UCSD-AML1 (cell line): ENCODE results near the gene GNAT2.

Source experiments
- DNase-seq: peaks from one replicate; lab custom pipeline; 2025; ENCODE audit not compliant: unreplicated experiment; lab: John Stamatoyannopoulos, UW

The GNAT2 gene

GRCh38 chr1:109566982-109567381 lies 52.4 kb downstream of the GNAT2 start:
- DNase-seq, result no peak

DNA sequence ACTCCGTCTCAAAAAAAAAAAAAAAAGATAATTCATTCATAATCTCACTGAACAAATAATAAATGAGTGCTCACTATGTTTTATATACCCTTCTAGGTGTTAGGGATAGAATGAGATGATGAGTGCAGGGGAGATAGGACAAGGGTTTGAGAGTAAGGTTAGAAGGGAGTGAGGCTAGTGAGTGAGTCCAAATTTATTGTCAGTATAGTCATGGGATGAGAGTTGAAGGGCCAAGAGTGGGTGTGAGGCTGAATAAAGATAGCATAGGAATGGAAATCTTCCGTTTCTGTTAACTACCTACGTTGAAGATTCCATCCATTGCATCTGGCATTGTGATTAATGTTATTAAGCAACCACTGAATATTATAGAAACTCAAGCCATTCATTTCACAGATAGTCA lies 54.2 kb downstream of the GNAT2 start:
- no peak for DNase-seq

- no peak for DNase-seq
Observed at GRCh38 chr1:109564194-109564878, 55.1 kb downstream of the GNAT2 start.

DNA sequence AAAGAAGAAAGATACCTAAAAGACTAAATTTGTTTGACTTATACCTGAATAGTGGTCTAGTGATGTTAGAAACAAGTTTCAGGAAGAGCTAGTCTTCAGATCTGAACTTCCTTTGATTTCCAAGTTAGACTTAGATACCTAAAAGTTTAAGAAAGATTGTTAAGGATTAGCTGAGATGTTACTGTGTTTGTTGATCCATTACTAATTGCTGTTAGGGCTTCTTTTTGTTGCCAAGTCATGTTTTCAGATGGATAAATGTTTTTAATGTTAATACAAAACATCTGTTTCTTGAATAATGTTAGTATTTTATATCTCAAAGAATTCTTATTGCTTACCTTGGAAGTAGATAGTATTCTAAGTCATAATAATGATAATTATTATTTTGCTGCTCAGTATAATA lies 59.4 kb downstream of the GNAT2 start:
- no peak for DNase-seq

DNA sequence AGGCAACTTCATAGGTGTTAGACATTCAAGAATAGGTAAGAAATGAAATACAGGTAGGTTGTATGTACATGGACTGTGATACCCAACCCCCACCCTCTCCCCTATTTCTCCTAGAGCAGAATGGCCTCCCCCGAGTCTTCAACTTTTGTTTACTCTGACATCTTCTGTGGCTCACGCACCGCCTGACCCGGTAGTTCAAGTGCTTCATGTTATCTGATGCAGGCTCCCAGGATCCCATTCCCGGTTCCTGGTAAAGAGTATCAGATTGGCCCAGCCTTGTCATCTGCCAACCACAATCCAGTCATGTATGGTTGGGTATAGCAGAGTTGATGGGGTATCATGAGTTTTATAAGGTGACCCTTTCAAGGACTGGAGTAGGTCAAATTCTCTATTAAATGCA lies 61.9 kb downstream of the GNAT2 start:
- no peak for DNase-seq

DNA sequence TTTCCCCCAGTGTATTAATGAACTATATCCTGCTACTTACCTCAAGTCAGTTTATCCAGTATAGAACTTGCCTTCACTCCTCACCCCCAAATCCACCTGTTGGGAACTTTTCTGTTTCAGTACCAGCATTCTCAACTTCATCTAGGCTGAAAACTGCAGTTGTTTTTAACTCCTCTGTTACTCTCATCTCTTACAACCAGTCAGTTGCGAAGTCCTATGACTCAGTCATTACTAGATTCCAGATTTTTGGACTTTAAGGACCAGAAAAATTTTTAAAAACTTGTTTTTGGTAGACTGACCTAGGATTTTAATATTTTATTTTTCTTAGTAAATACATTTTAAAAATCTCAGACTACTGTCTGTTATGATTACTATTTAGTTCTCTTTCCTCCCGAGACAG lies 62.9 kb downstream of the GNAT2 start:
- no peak for DNase-seq
